ENCODE measurements around the gene SMARCC1. TPM values are rescaled to one million over a fixed set of nuclear protein-coding genes. Genes with fewer than 3 reads are reported as not detected.

Gene SMARCC1
- total RNA-seq, 1 donor from 2014 or later = 75.2 TPM

DNA sequence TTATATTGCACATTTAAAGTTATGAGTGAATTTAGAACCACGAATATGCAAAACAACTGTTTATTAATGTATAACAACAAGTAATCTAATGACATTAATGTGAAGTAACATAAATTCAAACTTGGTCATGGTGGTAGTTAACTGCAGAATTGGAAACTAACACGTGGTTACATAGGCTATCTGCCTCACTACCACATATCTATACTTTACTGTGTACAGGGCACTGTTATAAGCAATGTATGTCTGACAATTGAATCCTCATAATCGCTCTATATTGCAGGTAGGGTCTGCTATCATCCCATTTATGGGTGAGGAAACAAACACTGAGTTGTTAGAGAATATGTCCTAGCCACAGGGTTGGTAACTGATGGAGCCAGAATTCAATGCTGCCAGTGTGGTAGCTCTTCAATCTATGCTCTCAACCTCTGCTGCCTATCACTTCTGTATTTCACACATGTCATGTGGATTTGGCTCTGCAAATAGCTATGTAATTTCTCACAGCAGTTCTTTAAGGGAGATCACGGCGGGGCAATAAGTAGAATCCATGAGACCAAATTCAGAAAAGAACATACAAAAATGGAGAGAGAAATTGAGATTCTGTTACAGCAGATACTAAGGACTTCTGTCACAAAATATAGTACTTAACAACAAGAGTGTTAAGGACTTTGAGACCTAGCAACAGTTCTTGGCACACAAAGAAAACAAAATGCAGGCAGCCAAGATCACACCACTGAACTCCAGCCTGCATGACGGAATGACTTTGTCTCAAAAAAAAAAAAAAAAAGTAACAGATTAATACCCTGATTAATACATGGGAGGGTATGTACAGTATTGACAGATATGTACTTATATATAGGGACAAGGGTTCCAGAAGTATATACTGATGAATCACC lies 103.0 kb downstream of the SMARCC1 start:
- H3K36me3 ChIP-seq (ENCODE audit: control insufficient read depth in 3 of 3, insufficient read depth in 3 of 3, low read length in 3 of 3) = peaks cover 15 to 48% (median 40%) of the 10 kb centered on the region in 3 donors
- no peaks in the 10 kb centered on the region for H3K27me3 ChIP-seq (ENCODE audit: control insufficient read depth in 3 of 3, insufficient read depth in 3 of 3, low read length in 3 of 3)
- no peak overlapping the region for H3K9ac ChIP-seq (ENCODE audit: low read depth in 1 of 3, low read length in 3 of 3)
- no peaks in the 10 kb centered on the region for H3K9me3 ChIP-seq (ENCODE audit: control insufficient read depth in 3 of 3, low read length in 3 of 3)
- no peaks in the 10 kb centered on the region for H3K4me1 ChIP-seq (ENCODE audit: control insufficient read depth in 3 of 3, insufficient read depth in 3 of 3, low read length in 3 of 3)
- H3K27ac ChIP-seq (ENCODE audit: low read depth, low read length) = no peak overlapping the region
- no peak overlapping the region for H3K4me3 ChIP-seq (ENCODE audit: low read length in 3 of 3)

- Histone ChIP-seq H3K36me3 (ENCODE audit: control insufficient read depth in 3 of 3, insufficient read depth in 3 of 3, low read length in 3 of 3) (peaks cover 3 to 21% (median 12%) of the 10 kb centered on the region in 3 donors), H3K4me3 (ENCODE audit: low read length in 3 of 3) (no peak overlapping the region), H3K27ac (ENCODE audit: low read depth, low read length) (no peak overlapping the region), H3K27me3 (ENCODE audit: control insufficient read depth in 3 of 3, insufficient read depth in 3 of 3, low read length in 3 of 3) (no peaks in the 10 kb centered on the region), H3K4me1 (ENCODE audit: control insufficient read depth in 3 of 3, insufficient read depth in 3 of 3, low read length in 3 of 3) (no peaks in the 10 kb centered on the region), H3K9ac (ENCODE audit: low read depth in 1 of 3, low read length in 3 of 3) (no peak overlapping the region), H3K9me3 (ENCODE audit: control insufficient read depth in 3 of 3, low read length in 3 of 3) (no peaks in the 10 kb centered on the region)
Measured at GRCh38 chr3:47669026-47669749, 112.5 kb downstream of the SMARCC1 start.

GRCh38 chr3:47666118-47666517 lies 115.6 kb downstream of the SMARCC1 start:
- peaks cover 5 to 21% (median 12%) of the 10 kb centered on the region in 3 donors for H3K36me3 ChIP-seq (ENCODE audit: control insufficient read depth in 3 of 3, insufficient read depth in 3 of 3, low read length in 3 of 3)

GRCh38 chr3:47664519-47664918 lies 117.2 kb downstream of the SMARCC1 start:
- Histone ChIP-seq H3K4me1 (ENCODE audit: control insufficient read depth in 3 of 3, insufficient read depth in 3 of 3, low read length in 3 of 3) (peaks cover 3 to 6% (median 5%) of the 10 kb centered on the region in 3 donors), H3K4me3 (ENCODE audit: low read length in 3 of 3) (no peak overlapping the region), H3K27me3 (ENCODE audit: control insufficient read depth in 3 of 3, insufficient read depth in 3 of 3, low read length in 3 of 3) (no peaks in the 10 kb centered on the region), H3K9ac (ENCODE audit: low read depth in 1 of 3, low read length in 3 of 3) (no peak overlapping the region), H3K9me3 (ENCODE audit: control insufficient read depth in 3 of 3, low read length in 3 of 3) (no peaks in the 10 kb centered on the region), H3K36me3 (ENCODE audit: control insufficient read depth in 3 of 3, insufficient read depth in 3 of 3, low read length in 3 of 3) (peaks cover 1 to 9% (median 5%) of the 10 kb centered on the region in 3 donors), H3K27ac (ENCODE audit: low read depth, low read length) (no peak overlapping the region)

More at GRCh38 chr3:47666118-47666517, 115.6 kb downstream of the SMARCC1 start:
- Histone ChIP-seq H3K27ac (ENCODE audit: low read depth, low read length) (no peak overlapping the region), H3K9me3 (ENCODE audit: control insufficient read depth in 3 of 3, low read length in 3 of 3) (no peaks in the 10 kb centered on the region), H3K9ac (ENCODE audit: low read depth in 1 of 3, low read length in 3 of 3) (no peak overlapping the region), H3K4me1 (ENCODE audit: control insufficient read depth in 3 of 3, insufficient read depth in 3 of 3, low read length in 3 of 3) (peaks cover under 1 to 3% (median 2%) of the 10 kb centered on the region in 3 donors), H3K4me3 (ENCODE audit: low read length in 3 of 3) (no peak overlapping the region), H3K27me3 (ENCODE audit: control insufficient read depth in 3 of 3, insufficient read depth in 3 of 3, low read length in 3 of 3) (no peaks in the 10 kb centered on the region)

DNA sequence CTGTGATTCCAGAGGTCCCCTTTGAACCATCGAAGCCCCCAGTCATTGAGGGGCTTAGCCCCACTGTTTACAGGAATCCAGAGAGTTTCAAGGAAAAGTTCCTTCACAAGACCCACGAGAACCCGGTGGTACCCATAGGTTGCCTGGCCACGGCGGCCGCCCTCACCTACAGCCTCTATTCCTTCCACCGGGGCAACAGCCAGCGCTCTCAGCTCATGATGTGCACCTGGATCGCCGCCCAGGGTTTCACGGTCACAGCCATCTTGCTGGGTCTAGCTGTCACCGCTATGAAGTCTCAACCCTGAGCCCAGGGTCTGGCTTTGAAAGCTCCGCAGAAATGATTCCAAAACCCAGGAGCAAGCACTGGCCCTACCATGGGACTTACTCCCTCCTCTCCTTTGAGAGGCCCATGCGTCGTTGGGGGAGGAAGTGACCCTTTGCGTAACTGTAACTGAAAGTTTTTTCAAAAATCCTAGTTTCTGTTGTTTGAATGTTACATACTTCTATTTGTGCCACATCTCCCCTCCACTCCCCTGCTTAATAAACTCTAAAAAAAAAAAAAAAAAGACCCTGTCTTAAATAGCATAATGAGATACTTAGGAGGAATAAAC lies 118.0 kb downstream of the SMARCC1 start:
- H3K27me3 ChIP-seq (ENCODE audit: control insufficient read depth in 3 of 3, insufficient read depth in 3 of 3, low read length in 3 of 3) = no peaks in the 10 kb centered on the region
- H3K36me3 ChIP-seq (ENCODE audit: control insufficient read depth in 3 of 3, insufficient read depth in 3 of 3, low read length in 3 of 3) = peaks cover 0 to 7% (median 5%) of the 10 kb centered on the region in 3 donors
- H3K9ac ChIP-seq (ENCODE audit: low read depth in 1 of 3, low read length in 3 of 3) = no peak overlapping the region
- no peaks in the 10 kb centered on the region for H3K9me3 ChIP-seq (ENCODE audit: control insufficient read depth in 3 of 3, low read length in 3 of 3)
- no peak overlapping the region for H3K4me3 ChIP-seq (ENCODE audit: low read length in 3 of 3)
- no peak overlapping the region for H3K27ac ChIP-seq (ENCODE audit: low read depth, low read length)
- H3K4me1 ChIP-seq (ENCODE audit: control insufficient read depth in 3 of 3, insufficient read depth in 3 of 3, low read length in 3 of 3) = peaks cover 3 to 6% (median 5%) of the 10 kb centered on the region in 3 donors

GRCh38 chr3:47661121-47661752 lies 120.5 kb downstream of the SMARCC1 start:
- H3K9ac ChIP-seq (ENCODE audit: low read depth in 1 of 3, low read length in 3 of 3) = no peak overlapping the region
- peaks cover 2 to 16% (median 4%) of the 10 kb centered on the region in 3 donors for H3K36me3 ChIP-seq (ENCODE audit: control insufficient read depth in 3 of 3, insufficient read depth in 3 of 3, low read length in 3 of 3)
- H3K9me3 ChIP-seq (ENCODE audit: control insufficient read depth in 3 of 3, low read length in 3 of 3) = no peaks in the 10 kb centered on the region
- peaks cover 3 to 6% (median 5%) of the 10 kb centered on the region in 3 donors for H3K4me1 ChIP-seq (ENCODE audit: control insufficient read depth in 3 of 3, insufficient read depth in 3 of 3, low read length in 3 of 3)
- H3K27ac ChIP-seq (ENCODE audit: low read depth, low read length) = peak overlapping the region; percentile 39
- no peaks in the 10 kb centered on the region for H3K27me3 ChIP-seq (ENCODE audit: control insufficient read depth in 3 of 3, insufficient read depth in 3 of 3, low read length in 3 of 3)
- no peak overlapping the region for H3K4me3 ChIP-seq (ENCODE audit: low read length in 3 of 3)

DNA sequence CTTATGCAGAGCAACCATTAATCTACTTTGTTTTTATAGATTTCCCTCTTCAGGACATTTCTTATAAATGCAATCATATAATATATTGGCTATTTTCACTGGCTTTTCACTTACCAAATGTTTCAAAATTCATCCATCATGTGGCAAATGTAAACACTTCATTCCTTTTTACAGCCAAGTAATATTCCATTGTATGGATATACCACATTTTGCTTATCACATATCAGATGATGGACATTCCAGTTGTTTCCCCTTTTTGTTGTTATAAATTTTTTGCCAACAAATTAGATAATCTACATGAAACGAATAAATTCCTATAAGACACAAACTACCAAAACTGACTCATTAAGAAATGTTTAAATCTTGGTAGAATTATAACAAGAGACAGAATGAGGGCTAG lies 123.2 kb downstream of the SMARCC1 start:
- Histone ChIP-seq H3K9me3 (ENCODE audit: control insufficient read depth in 3 of 3, low read length in 3 of 3) (no peaks in the 10 kb centered on the region), H3K36me3 (ENCODE audit: control insufficient read depth in 3 of 3, insufficient read depth in 3 of 3, low read length in 3 of 3) (peaks cover 0 to 14% (median 4%) of the 10 kb centered on the region in 3 donors), H3K27ac (ENCODE audit: low read depth, low read length) (no peak overlapping the region)

GRCh38 chr3:47652142-47652541 lies 129.6 kb downstream of the SMARCC1 start:
- Histone ChIP-seq H3K4me1 (ENCODE audit: control insufficient read depth in 3 of 3, insufficient read depth in 3 of 3, low read length in 3 of 3) (peaks cover 0 to 7% (median 2%) of the 10 kb centered on the region in 3 donors), H3K36me3 (ENCODE audit: control insufficient read depth in 3 of 3, insufficient read depth in 3 of 3, low read length in 3 of 3) (peaks cover 0 to 3% (median 0%) of the 10 kb centered on the region in 3 donors), H3K9me3 (ENCODE audit: control insufficient read depth in 3 of 3, low read length in 3 of 3) (no peaks in the 10 kb centered on the region), H3K27ac (ENCODE audit: low read depth, low read length) (no peak overlapping the region), H3K4me3 (ENCODE audit: low read length in 3 of 3) (no peak overlapping the region), H3K9ac (ENCODE audit: low read depth in 1 of 3, low read length in 3 of 3) (no peak overlapping the region), H3K27me3 (ENCODE audit: control insufficient read depth in 3 of 3, insufficient read depth in 3 of 3, low read length in 3 of 3) (no peaks in the 10 kb centered on the region)

More for the DNA sequence above, 123.2 kb downstream of the SMARCC1 start:
- H3K4me3 ChIP-seq (ENCODE audit: low read length in 3 of 3) = no peak overlapping the region
- H3K4me1 ChIP-seq (ENCODE audit: control insufficient read depth in 3 of 3, insufficient read depth in 3 of 3, low read length in 3 of 3) = peaks cover 3 to 9% (median 5%) of the 10 kb centered on the region in 3 donors
- no peak overlapping the region for H3K9ac ChIP-seq (ENCODE audit: low read depth in 1 of 3, low read length in 3 of 3)
- H3K27me3 ChIP-seq (ENCODE audit: control insufficient read depth in 3 of 3, insufficient read depth in 3 of 3, low read length in 3 of 3) = no peaks in the 10 kb centered on the region

- Histone ChIP-seq H3K4me1 (ENCODE audit: control insufficient read depth in 3 of 3, insufficient read depth in 3 of 3, low read length in 3 of 3) (peaks cover 2 to 7% (median 3%) of the 10 kb centered on the region in 3 donors), H3K36me3 (ENCODE audit: control insufficient read depth in 3 of 3, insufficient read depth in 3 of 3, low read length in 3 of 3) (peaks cover 0 to 3% (median 0%) of the 10 kb centered on the region in 3 donors), H3K4me3 (ENCODE audit: low read length in 3 of 3) (no peak overlapping the region), H3K27ac (ENCODE audit: low read depth, low read length) (no peak overlapping the region), H3K9ac (ENCODE audit: low read depth in 1 of 3, low read length in 3 of 3) (no peak overlapping the region), H3K27me3 (ENCODE audit: control insufficient read depth in 3 of 3, insufficient read depth in 3 of 3, low read length in 3 of 3) (no peaks in the 10 kb centered on the region), H3K9me3 (ENCODE audit: control insufficient read depth in 3 of 3, low read length in 3 of 3) (no peaks in the 10 kb centered on the region)
Measured at GRCh38 chr3:47650294-47650693, 131.4 kb downstream of the SMARCC1 start.
